Fibroblast of the aortic adventitia (primary cell): ENCODE data around the gene DNAJC13. TPM values are rescaled to one million over a fixed set of nuclear protein-coding genes. Genes with fewer than 3 reads are reported as not detected.

ENCODE experiments used
- DNase-seq: peaks from one replicate; pipeline ENCODE4 v3.0.0-alpha.2; 2010; ENCODE audit warnings: low read depth
- H3K4me3 ChIP-seq: 2 replicates; pipeline ENCODE4 v1.5.1; 2011; ENCODE audit warnings: low read depth, mild to moderate bottlenecking, control low read depth, low read length, moderate library complexity
- total RNA-seq: library from RNA; depleted of rRNA; stranded (reverse); fragments of >200 nt; gene quantifications from 2 replicates; pipeline ENCODE4 v1.2.3, GENCODE V29; 2012; ENCODE audit warnings: low replicate concordance
- TF ChIP-seq, protein P1 (sequence below): IDR thresholded peaks from 2 replicates; pipeline ENCODE4 v1.5.1; 2011; ENCODE audit warnings: mild to moderate bottlenecking, low read length, control low read depth, inconsistent platforms; ENCODE audit not compliant: insufficient read depth

Gene DNAJC13
- total RNA-seq, 1 donor: 125 TPM

GRCh38 chr3:132488151-132488550 is 70.8 kb downstream of the DNAJC13 start:
- no peak for DNase-seq
- TF ChIP-seq, protein P1, sequence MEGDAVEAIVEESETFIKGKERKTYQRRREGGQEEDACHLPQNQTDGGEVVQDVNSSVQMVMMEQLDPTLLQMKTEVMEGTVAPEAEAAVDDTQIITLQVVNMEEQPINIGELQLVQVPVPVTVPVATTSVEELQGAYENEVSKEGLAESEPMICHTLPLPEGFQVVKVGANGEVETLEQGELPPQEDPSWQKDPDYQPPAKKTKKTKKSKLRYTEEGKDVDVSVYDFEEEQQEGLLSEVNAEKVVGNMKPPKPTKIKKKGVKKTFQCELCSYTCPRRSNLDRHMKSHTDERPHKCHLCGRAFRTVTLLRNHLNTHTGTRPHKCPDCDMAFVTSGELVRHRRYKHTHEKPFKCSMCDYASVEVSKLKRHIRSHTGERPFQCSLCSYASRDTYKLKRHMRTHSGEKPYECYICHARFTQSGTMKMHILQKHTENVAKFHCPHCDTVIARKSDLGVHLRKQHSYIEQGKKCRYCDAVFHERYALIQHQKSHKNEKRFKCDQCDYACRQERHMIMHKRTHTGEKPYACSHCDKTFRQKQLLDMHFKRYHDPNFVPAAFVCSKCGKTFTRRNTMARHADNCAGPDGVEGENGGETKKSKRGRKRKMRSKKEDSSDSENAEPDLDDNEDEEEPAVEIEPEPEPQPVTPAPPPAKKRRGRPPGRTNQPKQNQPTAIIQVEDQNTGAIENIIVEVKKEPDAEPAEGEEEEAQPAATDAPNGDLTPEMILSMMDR: no peak
- no peak overlapping the region for H3K4me3 ChIP-seq

DNA sequence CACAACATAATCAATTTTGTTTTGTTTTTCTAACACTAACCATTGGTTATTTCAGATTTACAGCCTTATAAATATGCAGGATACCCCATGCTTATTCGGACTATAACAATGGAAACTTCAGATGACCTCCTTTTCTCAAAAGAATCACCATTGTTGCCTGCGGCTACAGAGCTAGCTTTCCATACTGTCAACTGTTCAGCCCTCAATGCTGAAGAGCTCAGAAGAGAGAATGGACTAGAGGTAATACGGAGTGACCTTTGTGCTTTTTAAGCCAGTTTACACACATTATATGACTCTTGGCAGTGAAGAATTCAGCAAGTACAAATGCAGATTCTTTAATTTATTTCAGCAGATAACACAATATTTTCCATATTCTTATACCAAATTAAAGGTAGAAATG is 81.8 kb downstream of the DNAJC13 start:
- H3K4me3 ChIP-seq: no peak overlapping the region
- DNase-seq: no peak
- TF ChIP-seq, protein P1: no peak

DNA sequence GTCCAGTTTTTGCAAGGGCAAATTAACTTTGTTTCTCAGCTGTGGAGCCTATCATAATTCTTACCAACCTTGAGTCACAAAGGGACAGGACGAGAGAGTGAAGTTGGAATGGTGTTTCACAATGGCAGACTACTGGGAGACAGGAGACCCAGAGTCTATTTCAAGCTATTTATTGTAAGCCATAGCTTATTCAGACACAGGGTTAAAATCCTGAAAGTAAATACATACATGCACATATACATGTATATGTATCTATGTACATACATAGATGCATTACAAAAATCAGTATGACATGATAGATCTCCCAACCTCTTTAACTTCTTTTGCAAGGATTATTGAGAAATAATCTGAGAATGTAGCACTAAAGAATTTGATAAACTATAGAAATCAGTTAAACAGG is 86.3 kb downstream of the DNAJC13 start:
- no peak overlapping the region for H3K4me3 ChIP-seq
- no peak for DNase-seq
- TF ChIP-seq, protein P1: no peak

GRCh38 chr3:132504375-132504933 is 87.2 kb downstream of the DNAJC13 start:
- peak; percentile 11 for DNase-seq
- no peak overlapping the region for H3K4me3 ChIP-seq
- TF ChIP-seq, protein P1: no peak

DNA sequence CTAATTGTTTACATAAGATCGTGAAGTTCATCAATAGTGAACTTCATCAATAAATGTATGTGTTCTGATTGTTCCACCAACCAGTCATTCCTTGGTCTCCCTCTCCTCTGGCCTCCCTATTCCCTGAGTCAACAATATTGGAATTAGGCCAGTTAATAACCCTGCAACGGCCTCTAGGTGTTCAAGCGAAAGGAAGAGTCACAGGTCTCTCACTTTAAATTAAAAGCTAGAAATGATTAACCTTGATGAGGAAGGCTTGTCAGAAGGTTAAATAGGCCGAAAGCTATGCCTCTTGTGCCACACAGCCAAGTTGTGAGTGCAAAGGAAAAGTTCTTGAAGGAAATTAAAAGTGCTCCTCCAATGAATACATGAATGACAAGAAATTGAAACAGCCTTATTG is 90.4 kb downstream of the DNAJC13 start:
- no peak overlapping the region for H3K4me3 ChIP-seq
- DNase-seq: no peak
- TF ChIP-seq, protein P1: no peak

DNA sequence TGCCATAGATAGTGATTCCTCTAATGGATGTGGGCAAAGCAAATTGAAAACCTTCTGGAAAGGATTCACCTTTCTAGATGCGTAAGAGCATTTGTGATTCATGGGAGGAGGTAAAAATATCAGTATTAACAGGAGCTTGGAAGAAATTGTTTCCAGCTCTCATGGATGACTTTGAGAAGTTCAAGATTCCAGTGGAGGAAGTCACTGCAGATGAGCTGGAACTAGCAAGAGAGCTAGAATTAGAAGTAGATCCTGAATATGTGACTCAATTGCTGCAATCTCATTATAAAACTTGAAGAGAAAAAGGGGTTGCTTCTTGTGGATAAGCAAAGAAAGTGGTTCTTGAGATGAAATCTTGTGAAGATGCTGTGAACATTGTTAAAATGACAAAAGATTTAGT is 91.8 kb downstream of the DNAJC13 start:
- DNase-seq: no peak
- TF ChIP-seq, protein P1: no peak
- no peak overlapping the region for H3K4me3 ChIP-seq

DNA sequence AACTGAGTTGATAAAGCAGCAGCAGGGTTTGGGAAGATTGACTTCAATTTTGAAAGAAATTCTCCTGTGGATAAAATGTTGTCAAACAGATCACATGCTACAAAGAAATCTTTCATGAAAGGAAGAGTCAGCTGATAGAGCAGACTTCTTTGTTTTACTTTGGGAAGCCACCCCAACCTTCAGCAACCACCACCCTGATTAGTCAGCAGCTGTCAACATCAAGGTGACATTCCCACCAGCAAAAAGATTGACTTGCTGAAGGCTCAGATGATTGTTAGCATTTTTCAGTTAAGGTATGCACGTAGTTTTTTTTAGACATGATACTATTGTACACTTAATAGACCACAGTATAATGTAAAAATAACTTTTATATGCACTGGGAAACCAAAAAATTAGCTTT is 92.2 kb downstream of the DNAJC13 start:
- TF ChIP-seq, protein P1: no peak
- H3K4me3 ChIP-seq: no peak overlapping the region
- no peak for DNase-seq
